Mesenchymal stem cell (in vitro differentiated cells and primary cell): Measurements from ENCODE around the gene VPS26A.

Experiments
- DNase-seq: peaks from one replicate; pipeline ENCODE4 v3.0.0-alpha.2; 2013
- H2AFZ ChIP-seq: one replicate; pipeline ENCODE4 v1.6.1; 2013; ENCODE audit warnings: low read depth, mild to moderate bottlenecking, control low read depth, inconsistent platforms, low read length, moderate library complexity
- H2AK5ac ChIP-seq: 2 replicates; pipeline ENCODE4 v1.6.1; 2013; ENCODE audit warnings: low read length, moderate library complexity, mild to moderate bottlenecking, inconsistent platforms; ENCODE audit not compliant: severe bottlenecking
- H2BK120ac ChIP-seq: one replicate; pipeline ENCODE4 v1.6.1; 2013; ENCODE audit warnings: low read depth, mild to moderate bottlenecking, inconsistent platforms, low read length, moderate library complexity
- H2BK12ac ChIP-seq, 2 experiments: one replicate each; pipeline ENCODE4 v1.6.1; 2013; ENCODE audit warnings: inconsistent platforms in 2 of 2, low read length in 2 of 2, mild to moderate bottlenecking in 2 of 2, moderate library complexity in 2 of 2, control low read depth in 1 of 2
- H2BK15ac ChIP-seq: one replicate; pipeline ENCODE4 v1.6.1; 2013; ENCODE audit warnings: mild to moderate bottlenecking, low read depth, inconsistent platforms; ENCODE audit not compliant: poor library complexity, severe bottlenecking
- H2BK5ac ChIP-seq: 2 replicates; pipeline ENCODE4 v1.6.1; 2013; ENCODE audit warnings: low read depth, mild to moderate bottlenecking, low read length, control low read depth, inconsistent platforms; ENCODE audit not compliant: poor library complexity, severe bottlenecking
- H3K14ac ChIP-seq, 2 experiments: one replicate each; pipeline ENCODE4 v1.6.1; 2013; ENCODE audit warnings: inconsistent platforms in 2 of 2, low read length in 2 of 2, control low read depth in 1 of 2, mild to moderate bottlenecking in 1 of 2, moderate library complexity in 1 of 2
- H3K18ac ChIP-seq, 2 experiments: one replicate each; pipeline ENCODE4 v1.6.1; 2013; ENCODE audit warnings: inconsistent platforms in 2 of 2, low read length in 2 of 2, control low read depth in 1 of 2, low read depth in 1 of 2, mild to moderate bottlenecking in 1 of 2
- H3K23ac ChIP-seq, 2 experiments: one replicate each; pipeline ENCODE4 v1.6.1; 2013; ENCODE audit warnings: inconsistent platforms in 2 of 2, low read length in 2 of 2, mild to moderate bottlenecking in 2 of 2, moderate library complexity in 2 of 2, control low read depth in 1 of 2
- H3K27ac ChIP-seq: 2 replicates; pipeline ENCODE4 v1.5.1; 2013; ENCODE audit warnings: mild to moderate bottlenecking, moderate library complexity, low read length, control low read depth, inconsistent platforms; ENCODE audit not compliant: poor library complexity, severe bottlenecking
- H3K27me3 ChIP-seq, 2 experiments: 2 replicates each; pipeline versions ENCODE4 v1.6.1 to v1.7.0; 2013; ENCODE audit warnings: low read length in 2 of 2, mild to moderate bottlenecking in 2 of 2, moderate library complexity in 2 of 2, control low read depth in 1 of 2, inconsistent platforms in 1 of 2; ENCODE audit not compliant: control insufficient read depth in 1 of 2, insufficient read depth in 1 of 2
- H3K36me3 ChIP-seq, 2 experiments: 2 replicates each; pipeline versions ENCODE4 v1.6.1 to v1.7.0; 2013; ENCODE audit warnings: low read length in 2 of 2, control low read depth in 1 of 2, inconsistent platforms in 1 of 2, low read depth in 1 of 2, mild to moderate bottlenecking in 1 of 2; ENCODE audit not compliant: insufficient read depth in 2 of 2, control insufficient read depth in 1 of 2
- H3K4ac ChIP-seq, 2 experiments: one replicate each; pipeline ENCODE4 v1.6.1; 2013; ENCODE audit warnings: inconsistent platforms in 2 of 2, low read length in 2 of 2, mild to moderate bottlenecking in 2 of 2, moderate library complexity in 2 of 2, control low read depth in 1 of 2, low read depth in 1 of 2
- H3K4me1 ChIP-seq: 2 replicates; pipeline ENCODE4 v1.6.1; 2013; ENCODE audit warnings: low read depth, low read length, control low read depth; ENCODE audit not compliant: control insufficient read depth, insufficient read depth
- H3K4me2 ChIP-seq: 2 replicates; pipeline ENCODE4 v1.6.1; 2013; ENCODE audit warnings: low read length, mild to moderate bottlenecking, inconsistent platforms; ENCODE audit not compliant: poor library complexity, severe bottlenecking
- H3K4me3 ChIP-seq, 2 experiments: 2 replicates each; pipeline versions ENCODE4 v1.5.1 to v1.7.0; 2013; ENCODE audit warnings: low read length in 2 of 2, mild to moderate bottlenecking in 2 of 2, control low read depth in 1 of 2, low read depth in 1 of 2; ENCODE audit not compliant: insufficient read depth in 1 of 2
- H3K79me1 ChIP-seq: replicated peaks from 2 replicates; pipeline ENCODE4 v1.6.1; 2013; ENCODE audit warnings: mild to moderate bottlenecking, control low read depth, low read length, inconsistent platforms; ENCODE audit not compliant: poor library complexity, severe bottlenecking
- H3K9ac ChIP-seq: 2 replicates; pipeline ENCODE4 v1.7.0; 2013; ENCODE audit warnings: mild to moderate bottlenecking, low read length, moderate library complexity
- H3K9me3 ChIP-seq: 2 replicates; pipeline ENCODE4 v1.7.0; 2013; ENCODE audit warnings: mild to moderate bottlenecking, low read length; ENCODE audit not compliant: control insufficient read depth
- H4K8ac ChIP-seq: one replicate; pipeline ENCODE4 v1.6.1; 2013; ENCODE audit warnings: inconsistent platforms, mild to moderate bottlenecking, low read length, moderate library complexity
- H4K91ac ChIP-seq: one replicate; pipeline ENCODE4 v1.6.1; 2013; ENCODE audit warnings: mild to moderate bottlenecking, low read length, inconsistent platforms
- WGBS: methylation state at CpG from one replicate; pipeline ENCODE4 v1.1.7; 2013; ENCODE audit warnings: mixed read lengths; 5-methylcytosine and 5-hydroxymethylcytosine counted together

Gene VPS26A

DNA sequence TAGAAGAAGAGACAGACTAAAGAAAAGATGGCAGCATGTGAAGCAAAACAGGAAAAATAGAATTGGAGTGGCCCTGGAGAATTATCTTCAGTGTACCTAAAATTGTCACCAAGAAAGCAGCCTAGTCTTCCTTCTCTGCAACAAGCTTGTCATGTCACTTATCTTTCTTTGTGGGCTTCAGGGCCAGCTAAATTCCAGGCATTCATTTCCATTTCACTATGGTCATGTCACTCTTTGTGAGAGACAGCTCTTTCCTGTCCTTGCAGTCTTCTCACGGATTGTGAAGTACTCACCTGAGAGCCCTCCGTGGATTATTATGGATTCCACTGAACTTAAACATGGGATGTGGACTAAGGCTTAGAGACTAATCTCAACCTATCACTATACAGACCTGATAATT lies 87.1 kb downstream of the VPS26A start:
- H2BK5ac ChIP-seq: no peak overlapping the region
- no peaks in the 10 kb centered on the region for H3K79me1 ChIP-seq
- no peak overlapping the region for H2BK120ac ChIP-seq
- 76% methylated on average over 2 of the region's 2 CpGs for WGBS
- H3K4me2 ChIP-seq: no peak overlapping the region
- DNase-seq: no peak
- H3K4me3 ChIP-seq: no peak overlapping the region
- H2BK12ac ChIP-seq: no peak overlapping the region
- no peak overlapping the region for H3K18ac ChIP-seq
- no peak overlapping the region for H3K9ac ChIP-seq
- H3K23ac ChIP-seq: no peak overlapping the region
- H3K4ac ChIP-seq: no peak overlapping the region
- no peak overlapping the region for H2AK5ac ChIP-seq
- no peak overlapping the region for H2BK15ac ChIP-seq
- no peak overlapping the region for H3K27ac ChIP-seq
- no peak overlapping the region for H3K14ac ChIP-seq
- H3K27me3 ChIP-seq: no peaks in the 10 kb centered on the region
- no peak overlapping the region for H4K8ac ChIP-seq
- H3K9me3 ChIP-seq: no peaks in the 10 kb centered on the region
- peaks cover 16 to 34% of the 10 kb centered on the region in 2 experiments for H3K36me3 ChIP-seq
- no peaks in the 10 kb centered on the region for H3K4me1 ChIP-seq
- no peak overlapping the region for H2AFZ ChIP-seq
- no peak overlapping the region for H4K91ac ChIP-seq

DNA sequence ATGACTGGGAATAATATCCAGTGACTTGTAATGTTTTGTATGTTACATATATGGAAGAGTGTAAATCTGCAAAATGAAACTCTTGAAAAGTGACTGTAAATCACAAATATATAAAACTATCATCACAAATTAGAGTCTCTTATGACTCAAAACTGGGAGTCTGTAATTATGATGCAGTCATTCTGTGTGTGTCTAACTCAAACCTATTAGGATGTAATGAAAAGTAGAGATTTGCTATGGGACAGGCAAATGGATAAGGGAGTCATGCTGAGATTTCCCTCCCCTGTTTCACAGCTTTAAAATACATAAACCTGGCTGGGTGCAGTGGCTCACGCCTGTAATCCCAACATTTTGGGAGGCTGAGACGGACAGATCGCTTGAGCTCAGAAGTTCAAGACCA lies 87.5 kb downstream of the VPS26A start:
- no peak for DNase-seq
- Histone ChIP-seq H3K4me1 (peaks cover 2% of the 10 kb centered on the region), H3K27me3 (no peaks in the 10 kb centered on the region), H4K8ac (no peak overlapping the region), H3K14ac (no peak overlapping the region), H3K18ac (no peak overlapping the region), H2AK5ac (no peak overlapping the region), H2BK120ac (no peak overlapping the region), H3K4me2 (no peak overlapping the region), H3K23ac (no peak overlapping the region), H2BK15ac (no peak overlapping the region), H2BK5ac (no peak overlapping the region), H2BK12ac (no peak overlapping the region), H3K4me3 (no peak overlapping the region), H3K79me1 (no peaks in the 10 kb centered on the region), H3K9me3 (no peaks in the 10 kb centered on the region), H4K91ac (no peak overlapping the region), H3K36me3 (peaks cover 14 to 30% of the 10 kb centered on the region in 2 experiments), H3K27ac (no peak overlapping the region), H3K4ac (no peak overlapping the region), H2AFZ (no peak overlapping the region), H3K9ac (no peak overlapping the region)
- 85% methylated on average over 3 of the region's 3 CpGs for WGBS

DNA sequence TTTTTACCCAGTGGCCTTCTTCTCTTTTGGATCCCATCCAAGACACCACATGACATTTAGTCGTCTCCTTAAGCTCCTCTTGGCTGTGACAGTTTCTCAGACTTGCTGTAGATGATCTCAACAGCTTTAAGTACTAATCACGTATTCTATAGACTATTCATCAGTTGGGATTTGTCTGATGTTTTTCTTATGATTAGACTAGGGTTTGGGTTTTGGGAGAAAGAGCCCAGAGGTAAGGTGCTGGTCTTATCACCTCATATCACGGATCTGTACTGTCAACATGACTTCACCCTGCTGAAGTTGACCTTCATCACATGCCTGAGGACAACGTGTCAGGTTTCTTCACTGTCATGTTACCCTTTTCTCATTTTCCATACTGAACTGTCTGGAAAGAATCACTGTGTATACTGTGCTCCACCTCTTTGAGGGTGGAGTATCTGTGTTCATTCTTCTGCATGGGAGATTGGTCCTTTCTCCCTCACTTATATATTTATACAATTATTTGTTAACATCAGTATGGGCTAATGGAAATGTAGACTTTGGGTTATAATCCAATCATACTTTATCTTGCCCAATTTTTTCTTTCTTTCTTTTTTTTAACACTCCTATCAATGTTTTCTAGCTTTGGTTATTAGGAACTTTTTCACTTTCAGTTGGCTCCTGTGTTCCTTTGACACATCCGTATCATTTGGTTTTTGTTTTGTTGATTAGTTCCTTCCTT lies 89.8 kb downstream of the VPS26A start:
- H2BK15ac ChIP-seq: no peak overlapping the region
- H2BK120ac ChIP-seq: no peak overlapping the region
- H3K9ac ChIP-seq: no peak overlapping the region
- H2AK5ac ChIP-seq: no peak overlapping the region
- no peaks in the 10 kb centered on the region for H3K79me1 ChIP-seq
- H3K27ac ChIP-seq: no peak overlapping the region
- H3K9me3 ChIP-seq: no peaks in the 10 kb centered on the region
- H4K8ac ChIP-seq: no peak overlapping the region
- no peak overlapping the region for H2BK12ac ChIP-seq
- 69% methylated on average over 3 of the region's 5 CpGs for WGBS
- H3K18ac ChIP-seq: no peak overlapping the region
- DNase-seq: no peak
- H3K14ac ChIP-seq: no peak overlapping the region
- no peak overlapping the region for H3K4me2 ChIP-seq
- H3K4me1 ChIP-seq: peaks cover 10% of the 10 kb centered on the region
- H3K23ac ChIP-seq: no peak overlapping the region
- H3K36me3 ChIP-seq: peaks cover under 1 to 10% of the 10 kb centered on the region in 2 experiments
- no peak overlapping the region for H2AFZ ChIP-seq
- H4K91ac ChIP-seq: no peak overlapping the region
- H2BK5ac ChIP-seq: no peak overlapping the region
- no peak overlapping the region for H3K4ac ChIP-seq
- H3K27me3 ChIP-seq: no peaks in the 10 kb centered on the region
- no peak overlapping the region for H3K4me3 ChIP-seq

DNA sequence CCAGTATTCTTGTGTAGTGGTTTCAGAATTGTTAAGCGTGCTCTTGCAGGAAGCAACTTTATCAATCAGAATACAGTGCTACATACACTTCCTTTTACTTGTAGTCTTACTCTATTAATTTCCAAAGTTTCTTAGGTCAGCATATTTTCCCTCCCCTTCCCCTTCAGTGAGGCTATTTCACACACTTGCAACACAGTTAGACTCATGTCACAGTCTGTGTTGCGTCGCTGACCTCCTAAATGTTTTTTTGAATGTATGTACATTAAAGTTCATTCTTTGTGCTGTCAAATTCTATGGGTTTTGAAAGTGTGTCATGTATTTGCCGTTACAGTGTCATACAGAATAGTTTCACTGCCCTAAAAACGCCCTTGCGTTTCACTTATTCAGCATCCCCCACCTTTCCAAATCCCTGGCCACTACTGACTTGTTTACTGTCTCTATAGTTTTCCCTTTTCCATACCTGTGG lies 90.7 kb downstream of the VPS26A start:
- Histone ChIP-seq H3K23ac (no peak overlapping the region), H4K91ac (no peak overlapping the region), H3K4me3 (no peak overlapping the region), H3K4ac (no peak overlapping the region), H3K18ac (no peak overlapping the region), H3K9ac (no peak overlapping the region), H3K27ac (no peak overlapping the region), H4K8ac (no peak overlapping the region), H2BK5ac (no peak overlapping the region), H2AK5ac (no peak overlapping the region), H2BK120ac (no peak overlapping the region), H3K9me3 (no peaks in the 10 kb centered on the region), H3K27me3 (no peaks in the 10 kb centered on the region), H2AFZ (no peak overlapping the region), H3K4me1 (peaks cover 13% of the 10 kb centered on the region), H3K14ac (no peak overlapping the region), H2BK12ac (no peak overlapping the region), H2BK15ac (no peak overlapping the region), H3K36me3 (peaks cover 0 to under 1% of the 10 kb centered on the region in 2 experiments), H3K79me1 (no peaks in the 10 kb centered on the region), H3K4me2 (no peak overlapping the region)
- 100% methylated on average over 4 of the region's 6 CpGs for WGBS
- DNase-seq: no peak
